ENCODE results near the gene ZNF678.

DNA sequence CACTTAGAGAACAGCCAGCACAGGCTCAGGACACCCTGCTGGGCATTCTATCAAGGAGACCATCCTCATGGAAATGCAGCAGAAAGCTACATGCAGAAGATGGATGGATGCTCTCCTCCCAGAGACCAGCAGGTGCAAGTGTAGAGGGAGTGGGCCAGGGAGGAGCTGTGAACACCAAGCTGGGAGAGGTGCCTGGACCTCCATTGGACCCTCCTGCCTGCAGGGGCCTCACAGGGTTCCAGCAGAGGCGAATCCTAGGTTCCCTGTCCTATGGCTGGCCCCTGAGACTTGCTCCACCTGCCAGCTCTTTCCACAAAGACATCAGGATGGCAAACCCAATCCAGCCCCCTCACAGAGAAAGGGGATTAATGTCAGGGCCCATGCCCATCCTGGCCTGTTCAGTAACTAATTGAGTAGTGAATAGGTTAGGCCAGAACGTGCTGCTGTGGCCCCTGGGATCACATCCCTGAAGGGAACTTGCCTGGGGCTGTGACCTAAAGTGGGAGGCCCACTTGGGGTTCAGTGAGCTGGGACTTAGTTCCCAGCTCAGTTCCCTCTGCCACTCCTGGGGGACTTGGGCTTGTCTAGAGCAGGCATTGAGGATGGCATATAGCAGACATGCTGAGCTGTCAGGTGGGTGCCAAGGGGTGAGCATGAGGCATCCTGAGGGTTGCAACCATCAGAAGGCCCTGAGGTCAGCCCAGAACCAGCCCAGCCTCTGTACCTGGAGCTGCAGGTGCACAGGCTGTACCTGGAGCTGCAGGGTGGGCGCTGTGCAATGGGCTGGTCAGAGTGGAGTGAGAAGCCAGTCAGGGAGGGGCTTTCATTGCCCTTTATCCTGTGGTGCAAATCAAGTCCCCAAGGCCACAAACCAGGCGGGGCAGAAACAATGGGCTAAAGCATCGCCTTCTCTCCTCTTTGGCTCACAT, 22.9 kb upstream of the ZNF678 start:
- TF ChIP-seq, protein P1, sequence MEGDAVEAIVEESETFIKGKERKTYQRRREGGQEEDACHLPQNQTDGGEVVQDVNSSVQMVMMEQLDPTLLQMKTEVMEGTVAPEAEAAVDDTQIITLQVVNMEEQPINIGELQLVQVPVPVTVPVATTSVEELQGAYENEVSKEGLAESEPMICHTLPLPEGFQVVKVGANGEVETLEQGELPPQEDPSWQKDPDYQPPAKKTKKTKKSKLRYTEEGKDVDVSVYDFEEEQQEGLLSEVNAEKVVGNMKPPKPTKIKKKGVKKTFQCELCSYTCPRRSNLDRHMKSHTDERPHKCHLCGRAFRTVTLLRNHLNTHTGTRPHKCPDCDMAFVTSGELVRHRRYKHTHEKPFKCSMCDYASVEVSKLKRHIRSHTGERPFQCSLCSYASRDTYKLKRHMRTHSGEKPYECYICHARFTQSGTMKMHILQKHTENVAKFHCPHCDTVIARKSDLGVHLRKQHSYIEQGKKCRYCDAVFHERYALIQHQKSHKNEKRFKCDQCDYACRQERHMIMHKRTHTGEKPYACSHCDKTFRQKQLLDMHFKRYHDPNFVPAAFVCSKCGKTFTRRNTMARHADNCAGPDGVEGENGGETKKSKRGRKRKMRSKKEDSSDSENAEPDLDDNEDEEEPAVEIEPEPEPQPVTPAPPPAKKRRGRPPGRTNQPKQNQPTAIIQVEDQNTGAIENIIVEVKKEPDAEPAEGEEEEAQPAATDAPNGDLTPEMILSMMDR (IDR thresholded peaks at IDR 0.05): no peak
- no peak for TF ChIP-seq SIN3A (IDR thresholded peaks at IDR 0.05; ENCODE audit: borderline replicate concordance, low read depth, low read length)
- TF ChIP-seq ZBTB33 (IDR thresholded peaks at IDR 0.05; ENCODE audit: borderline replicate concordance, low read depth): no peak
- no peak for TF ChIP-seq POLR2AphosphoS5 (IDR thresholded peaks at IDR 0.05; ENCODE audit: low read depth, low read length)
- TF ChIP-seq EZH2phosphoT487 (IDR thresholded peaks at IDR 0.05; ENCODE audit: borderline replicate concordance, low read depth): no peak
- TF ChIP-seq, protein P2, sequence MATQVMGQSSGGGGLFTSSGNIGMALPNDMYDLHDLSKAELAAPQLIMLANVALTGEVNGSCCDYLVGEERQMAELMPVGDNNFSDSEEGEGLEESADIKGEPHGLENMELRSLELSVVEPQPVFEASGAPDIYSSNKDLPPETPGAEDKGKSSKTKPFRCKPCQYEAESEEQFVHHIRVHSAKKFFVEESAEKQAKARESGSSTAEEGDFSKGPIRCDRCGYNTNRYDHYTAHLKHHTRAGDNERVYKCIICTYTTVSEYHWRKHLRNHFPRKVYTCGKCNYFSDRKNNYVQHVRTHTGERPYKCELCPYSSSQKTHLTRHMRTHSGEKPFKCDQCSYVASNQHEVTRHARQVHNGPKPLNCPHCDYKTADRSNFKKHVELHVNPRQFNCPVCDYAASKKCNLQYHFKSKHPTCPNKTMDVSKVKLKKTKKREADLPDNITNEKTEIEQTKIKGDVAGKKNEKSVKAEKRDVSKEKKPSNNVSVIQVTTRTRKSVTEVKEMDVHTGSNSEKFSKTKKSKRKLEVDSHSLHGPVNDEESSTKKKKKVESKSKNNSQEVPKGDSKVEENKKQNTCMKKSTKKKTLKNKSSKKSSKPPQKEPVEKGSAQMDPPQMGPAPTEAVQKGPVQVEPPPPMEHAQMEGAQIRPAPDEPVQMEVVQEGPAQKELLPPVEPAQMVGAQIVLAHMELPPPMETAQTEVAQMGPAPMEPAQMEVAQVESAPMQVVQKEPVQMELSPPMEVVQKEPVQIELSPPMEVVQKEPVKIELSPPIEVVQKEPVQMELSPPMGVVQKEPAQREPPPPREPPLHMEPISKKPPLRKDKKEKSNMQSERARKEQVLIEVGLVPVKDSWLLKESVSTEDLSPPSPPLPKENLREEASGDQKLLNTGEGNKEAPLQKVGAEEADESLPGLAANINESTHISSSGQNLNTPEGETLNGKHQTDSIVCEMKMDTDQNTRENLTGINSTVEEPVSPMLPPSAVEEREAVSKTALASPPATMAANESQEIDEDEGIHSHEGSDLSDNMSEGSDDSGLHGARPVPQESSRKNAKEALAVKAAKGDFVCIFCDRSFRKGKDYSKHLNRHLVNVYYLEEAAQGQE (IDR thresholded peaks at IDR 0.05; ENCODE audit: low read depth, low read length): no peak
- no peak for TF ChIP-seq EP300 (IDR thresholded peaks at IDR 0.05; ENCODE audit: borderline replicate concordance in 1 of 2, low read depth in 1 of 2, low read length in 1 of 2)
- no peak for TF ChIP-seq NRF1 (IDR thresholded peaks at IDR 0.05; ENCODE audit: low read depth, low read length)
- TF ChIP-seq MAX (IDR thresholded peaks at IDR 0.05; ENCODE audit: low read depth): no peak
- TF ChIP-seq, protein P3, sequence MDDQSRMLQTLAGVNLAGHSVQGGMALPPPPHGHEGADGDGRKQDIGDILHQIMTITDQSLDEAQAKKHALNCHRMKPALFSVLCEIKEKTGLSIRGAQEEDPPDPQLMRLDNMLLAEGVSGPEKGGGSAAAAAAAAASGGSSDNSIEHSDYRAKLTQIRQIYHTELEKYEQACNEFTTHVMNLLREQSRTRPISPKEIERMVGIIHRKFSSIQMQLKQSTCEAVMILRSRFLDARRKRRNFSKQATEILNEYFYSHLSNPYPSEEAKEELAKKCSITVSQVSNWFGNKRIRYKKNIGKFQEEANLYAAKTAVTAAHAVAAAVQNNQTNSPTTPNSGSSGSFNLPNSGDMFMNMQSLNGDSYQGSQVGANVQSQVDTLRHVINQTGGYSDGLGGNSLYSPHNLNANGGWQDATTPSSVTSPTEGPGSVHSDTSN (IDR thresholded peaks at IDR 0.05): no peak

Data from SK-N-SH (cell line).